GM12864 (cell line): ENCODE data around the gene PITPNM3.

Experiments used
- DNase-seq: peaks from one replicate; pipeline ENCODE4 v3.0.0-alpha.2; 2011; ENCODE audit warnings: low read depth
- H3K4me3 ChIP-seq: 2 replicates; pipeline ENCODE4 v1.5.1; 2011; ENCODE audit warnings: mild to moderate bottlenecking, low read depth, low read length, control low read depth
- CTCF ChIP-seq: IDR thresholded peaks from 2 replicates; pipeline ENCODE4 v1.5.1; 2011; ENCODE audit warnings: low read depth, mild to moderate bottlenecking, moderate library complexity, low read length, control low read depth, inconsistent platforms; ENCODE audit errors: missing control alignments

PITPNM3 gene

DNA sequence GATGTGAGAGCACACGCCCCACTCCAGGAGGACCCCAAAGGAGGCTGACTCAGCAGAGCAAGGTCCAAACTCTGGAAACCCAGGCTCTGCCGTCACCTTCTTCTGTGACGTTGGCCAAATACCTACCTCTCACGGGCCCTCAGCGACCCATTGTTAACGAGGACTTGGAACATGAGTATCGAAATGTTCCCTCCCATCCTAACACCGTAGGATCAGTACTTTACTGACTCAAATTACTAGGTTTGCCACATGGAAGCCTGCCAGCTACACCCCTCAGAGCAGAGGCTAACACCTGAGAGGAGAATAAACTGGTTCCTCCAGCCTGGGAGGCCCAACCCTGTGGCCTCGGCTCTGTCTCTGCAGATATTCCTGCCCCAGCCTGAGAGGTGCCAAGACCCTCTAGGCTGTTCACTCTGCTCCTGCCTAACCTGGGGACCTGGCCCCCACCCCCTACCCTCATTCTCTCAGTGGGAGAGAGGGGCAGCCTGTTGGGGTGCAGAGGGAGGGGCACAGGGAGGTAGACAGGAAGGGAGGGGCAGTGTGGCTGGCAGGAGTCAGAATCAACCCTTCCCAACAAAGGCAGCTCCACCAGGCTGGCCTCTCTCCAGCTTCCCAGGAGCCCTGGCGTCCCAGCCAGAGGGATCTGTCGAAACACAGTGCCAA lies 4.4 kb downstream of the PITPNM3 start:
- no peak for TF ChIP-seq CTCF
- no peak overlapping the region for H3K4me3 ChIP-seq
- no peak for DNase-seq

GRCh38 chr17:6551356-6551755 lies 5.0 kb downstream of the PITPNM3 start:
- no peak for DNase-seq
- no peak for TF ChIP-seq CTCF
- H3K4me3 ChIP-seq = no peak overlapping the region

- TF ChIP-seq CTCF = no peak
- DNase-seq = no peak
- H3K4me3 ChIP-seq = no peak overlapping the region
These were observed 6.8 kb downstream of the PITPNM3 start for GRCh38 chr17:6549384-6550036.

DNA sequence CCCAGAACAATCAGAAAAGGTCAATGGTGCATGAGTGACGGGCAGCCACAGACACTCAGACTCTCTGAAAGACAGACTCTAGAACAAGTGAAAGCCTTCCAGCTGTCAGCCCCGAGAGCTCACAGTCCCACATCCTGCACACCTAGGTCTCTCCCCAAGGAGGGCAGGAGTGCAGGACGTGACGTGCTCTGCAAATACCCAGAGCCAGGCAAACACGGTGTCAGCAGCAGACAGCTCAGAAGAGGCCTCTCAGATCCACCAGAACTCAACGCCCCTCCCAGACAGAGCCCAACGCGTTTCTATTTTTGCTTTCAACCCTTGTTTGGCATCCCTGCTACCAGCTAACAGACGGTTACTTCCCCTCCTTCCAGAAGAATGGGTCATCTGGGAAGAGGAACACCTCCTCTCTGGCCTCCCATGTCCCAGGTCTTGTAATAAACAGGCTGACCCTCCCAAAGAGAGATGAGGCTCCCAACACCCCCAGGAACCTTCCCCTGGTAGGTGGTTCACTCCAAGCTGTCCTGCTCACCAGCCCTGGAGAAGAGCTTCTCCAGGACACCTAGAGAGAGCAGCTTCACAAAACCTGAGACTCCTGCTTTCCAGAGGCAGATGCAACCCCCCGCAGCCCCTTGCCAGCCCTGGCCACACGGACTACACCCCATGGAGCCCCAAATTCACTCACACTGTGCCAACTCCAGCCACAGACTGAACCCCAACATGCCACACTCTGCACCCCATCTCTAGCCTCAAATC lies 7.6 kb downstream of the PITPNM3 start:
- no peak for TF ChIP-seq CTCF
- H3K4me3 ChIP-seq = no peak overlapping the region
- peak; percentile 16 for DNase-seq

GRCh38 chr17:6548034-6548433 lies 8.3 kb downstream of the PITPNM3 start:
- DNase-seq = no peak
- no peak overlapping the region for H3K4me3 ChIP-seq

GRCh38 chr17:6547336-6547735 lies 9.0 kb downstream of the PITPNM3 start:
- DNase-seq = no peak
- no peak overlapping the region for H3K4me3 ChIP-seq
- no peak for TF ChIP-seq CTCF

More at GRCh38 chr17:6548034-6548433, 8.3 kb downstream of the PITPNM3 start:
- no peak for TF ChIP-seq CTCF
